ENCODE results near the gene GCG.

DNA sequence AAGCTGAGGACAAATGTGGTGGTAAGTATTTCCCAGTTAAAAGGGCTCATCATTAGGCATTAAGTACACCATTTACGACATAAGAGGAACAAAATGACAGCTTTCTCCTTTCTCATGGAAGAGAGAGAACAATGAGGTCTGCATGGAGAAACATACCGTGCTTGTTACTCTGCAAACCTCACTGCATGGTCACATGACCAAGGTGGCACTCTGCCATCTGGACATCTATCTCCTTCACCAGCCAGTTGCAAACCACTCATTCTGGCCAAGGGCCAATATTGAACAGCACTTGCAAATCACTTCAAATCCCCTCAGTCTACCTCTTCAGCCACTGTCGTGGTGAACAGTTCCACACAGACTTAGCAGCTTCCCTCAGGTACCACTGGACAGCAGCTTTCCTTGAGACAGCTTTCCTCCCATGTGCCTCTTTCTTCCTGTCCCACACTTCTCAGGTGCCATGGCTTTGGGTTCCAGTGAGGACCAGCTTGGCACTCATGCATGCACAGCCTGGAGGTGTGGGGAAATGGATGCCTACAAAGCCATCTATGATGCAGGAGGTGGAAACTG lies 48.5 kb downstream of the GCG start:
- TF ChIP-seq, protein P1, sequence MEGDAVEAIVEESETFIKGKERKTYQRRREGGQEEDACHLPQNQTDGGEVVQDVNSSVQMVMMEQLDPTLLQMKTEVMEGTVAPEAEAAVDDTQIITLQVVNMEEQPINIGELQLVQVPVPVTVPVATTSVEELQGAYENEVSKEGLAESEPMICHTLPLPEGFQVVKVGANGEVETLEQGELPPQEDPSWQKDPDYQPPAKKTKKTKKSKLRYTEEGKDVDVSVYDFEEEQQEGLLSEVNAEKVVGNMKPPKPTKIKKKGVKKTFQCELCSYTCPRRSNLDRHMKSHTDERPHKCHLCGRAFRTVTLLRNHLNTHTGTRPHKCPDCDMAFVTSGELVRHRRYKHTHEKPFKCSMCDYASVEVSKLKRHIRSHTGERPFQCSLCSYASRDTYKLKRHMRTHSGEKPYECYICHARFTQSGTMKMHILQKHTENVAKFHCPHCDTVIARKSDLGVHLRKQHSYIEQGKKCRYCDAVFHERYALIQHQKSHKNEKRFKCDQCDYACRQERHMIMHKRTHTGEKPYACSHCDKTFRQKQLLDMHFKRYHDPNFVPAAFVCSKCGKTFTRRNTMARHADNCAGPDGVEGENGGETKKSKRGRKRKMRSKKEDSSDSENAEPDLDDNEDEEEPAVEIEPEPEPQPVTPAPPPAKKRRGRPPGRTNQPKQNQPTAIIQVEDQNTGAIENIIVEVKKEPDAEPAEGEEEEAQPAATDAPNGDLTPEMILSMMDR (IDR thresholded peaks at IDR 0.05), result no peak
- no peak for TF ChIP-seq POLR2A (IDR thresholded peaks at IDR 0.05)
- no peak for TF ChIP-seq EP300 (IDR thresholded peaks at IDR 0.05)

Data from tibial nerve (tissue), 4 donors.